ENCODE measurements around the gene ACTL6B.

DNA sequence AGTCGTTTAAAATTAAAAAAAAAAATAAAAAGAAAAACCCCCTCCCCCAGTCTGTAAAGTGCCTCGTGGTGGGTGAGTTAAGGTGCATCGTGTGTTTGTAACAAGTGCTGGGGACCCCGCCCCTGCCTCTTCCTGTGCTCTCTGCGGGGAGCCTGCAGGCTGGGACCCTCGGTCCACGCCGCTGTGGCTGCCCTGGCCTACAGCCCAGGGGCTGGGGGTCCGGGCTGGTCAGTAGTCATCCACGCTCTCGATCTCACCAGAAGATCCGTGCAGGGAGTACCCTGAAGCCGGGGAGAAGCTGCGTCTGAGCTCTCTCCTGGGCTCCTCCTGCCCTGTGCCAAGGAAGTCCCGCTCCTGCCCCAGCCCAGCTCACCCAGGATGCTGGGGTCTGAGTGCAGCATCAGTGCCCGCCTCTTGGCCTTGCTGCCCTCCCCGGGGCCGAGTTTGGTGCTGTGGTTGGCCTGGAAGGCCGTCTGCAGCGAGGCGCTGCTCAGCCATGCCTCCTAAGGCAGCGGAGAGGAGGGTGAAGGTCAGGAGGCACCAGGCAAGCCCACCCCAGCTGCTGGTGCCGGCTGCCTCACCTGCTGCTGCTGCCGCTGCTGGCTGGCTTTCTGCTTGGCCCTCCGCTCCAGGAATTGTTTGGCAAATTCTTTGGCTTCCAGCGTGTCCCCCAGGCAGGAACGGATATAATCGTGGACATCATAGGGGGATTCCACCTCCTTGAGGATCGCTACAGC is 25.4 kb upstream of the ACTL6B start:
- TF ChIP-seq, protein P1, sequence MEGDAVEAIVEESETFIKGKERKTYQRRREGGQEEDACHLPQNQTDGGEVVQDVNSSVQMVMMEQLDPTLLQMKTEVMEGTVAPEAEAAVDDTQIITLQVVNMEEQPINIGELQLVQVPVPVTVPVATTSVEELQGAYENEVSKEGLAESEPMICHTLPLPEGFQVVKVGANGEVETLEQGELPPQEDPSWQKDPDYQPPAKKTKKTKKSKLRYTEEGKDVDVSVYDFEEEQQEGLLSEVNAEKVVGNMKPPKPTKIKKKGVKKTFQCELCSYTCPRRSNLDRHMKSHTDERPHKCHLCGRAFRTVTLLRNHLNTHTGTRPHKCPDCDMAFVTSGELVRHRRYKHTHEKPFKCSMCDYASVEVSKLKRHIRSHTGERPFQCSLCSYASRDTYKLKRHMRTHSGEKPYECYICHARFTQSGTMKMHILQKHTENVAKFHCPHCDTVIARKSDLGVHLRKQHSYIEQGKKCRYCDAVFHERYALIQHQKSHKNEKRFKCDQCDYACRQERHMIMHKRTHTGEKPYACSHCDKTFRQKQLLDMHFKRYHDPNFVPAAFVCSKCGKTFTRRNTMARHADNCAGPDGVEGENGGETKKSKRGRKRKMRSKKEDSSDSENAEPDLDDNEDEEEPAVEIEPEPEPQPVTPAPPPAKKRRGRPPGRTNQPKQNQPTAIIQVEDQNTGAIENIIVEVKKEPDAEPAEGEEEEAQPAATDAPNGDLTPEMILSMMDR (IDR thresholded peaks at IDR 0.05), result no peak
- TF ChIP-seq POLR2AphosphoS5 (IDR thresholded peaks at IDR 0.05), result no peak
